SK-N-MC (cell line): ENCODE data around the gene LRWD1.
"Not testable (repeated sequence)": the region's sequence is repeated elsewhere in the genome, so short reads cannot be mapped to it uniquely, and the experiment has no call there.

Experiments
- DNase-seq: peaks from one replicate; pipeline ENCODE4 v3.0.0-alpha.2; 2011; ENCODE audit warnings: low read depth, low spot score
- H3K27ac ChIP-seq: fragments of 200-600 bp; sonication (generic); 2 replicates; pipeline ENCODE4 v1.5.1; 2016; ENCODE audit warnings: mixed run types
- H3K36me3 ChIP-seq: fragments of 200-600 bp; sonication (generic); 2 replicates; pipeline ENCODE4 v1.6.1; 2017; ENCODE audit warnings: antibody characterized with exemption, low read length, mixed read lengths; ENCODE audit not compliant: insufficient read depth
- H3K4me3 ChIP-seq: fragments of 200-600 bp; sonication (generic); 2 replicates; pipeline ENCODE4 v1.5.1; 2016
- H3K9ac ChIP-seq: fragments of 200-600 bp; sonication (generic); 2 replicates; pipeline ENCODE4 v1.8.0; 2017; ENCODE audit warnings: mixed run types, mixed read lengths; ENCODE audit not compliant: insufficient read length
- H3K9me3 ChIP-seq: fragments of 200-600 bp; sonication (generic); 2 replicates; pipeline ENCODE4 v1.6.1; 2017; ENCODE audit warnings: low read depth, mild to moderate bottlenecking, antibody characterized with exemption, low read length, moderate library complexity, mixed read lengths

LRWD1 gene

DNA sequence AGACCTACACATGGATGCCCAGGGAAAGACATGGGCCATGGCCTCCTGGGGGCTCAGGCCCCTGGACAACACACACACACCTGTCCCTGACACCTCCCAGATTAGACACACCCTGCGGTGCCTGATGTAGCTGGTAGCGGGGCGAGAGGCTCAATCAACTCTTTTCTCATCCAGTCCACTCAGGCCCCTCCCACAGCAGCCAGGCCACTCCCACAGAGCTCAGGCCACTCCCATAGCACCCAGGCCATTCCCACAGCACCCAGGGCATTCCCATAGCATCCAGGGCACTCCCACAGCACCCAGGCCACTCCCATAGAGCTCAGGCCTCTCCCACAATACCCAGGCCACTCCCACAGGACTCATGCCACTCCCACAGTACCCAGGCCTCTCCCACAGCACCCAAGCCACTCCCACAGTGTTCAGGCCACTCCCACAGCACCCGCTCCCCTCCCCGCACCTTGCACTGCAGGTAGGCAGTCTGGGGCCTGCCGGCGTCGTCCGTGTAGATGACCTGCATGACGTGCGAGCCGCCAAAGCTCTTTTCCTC, 25.8 kb downstream of the LRWD1 start:
- not testable (repeated sequence) for DNase-seq

DNA sequence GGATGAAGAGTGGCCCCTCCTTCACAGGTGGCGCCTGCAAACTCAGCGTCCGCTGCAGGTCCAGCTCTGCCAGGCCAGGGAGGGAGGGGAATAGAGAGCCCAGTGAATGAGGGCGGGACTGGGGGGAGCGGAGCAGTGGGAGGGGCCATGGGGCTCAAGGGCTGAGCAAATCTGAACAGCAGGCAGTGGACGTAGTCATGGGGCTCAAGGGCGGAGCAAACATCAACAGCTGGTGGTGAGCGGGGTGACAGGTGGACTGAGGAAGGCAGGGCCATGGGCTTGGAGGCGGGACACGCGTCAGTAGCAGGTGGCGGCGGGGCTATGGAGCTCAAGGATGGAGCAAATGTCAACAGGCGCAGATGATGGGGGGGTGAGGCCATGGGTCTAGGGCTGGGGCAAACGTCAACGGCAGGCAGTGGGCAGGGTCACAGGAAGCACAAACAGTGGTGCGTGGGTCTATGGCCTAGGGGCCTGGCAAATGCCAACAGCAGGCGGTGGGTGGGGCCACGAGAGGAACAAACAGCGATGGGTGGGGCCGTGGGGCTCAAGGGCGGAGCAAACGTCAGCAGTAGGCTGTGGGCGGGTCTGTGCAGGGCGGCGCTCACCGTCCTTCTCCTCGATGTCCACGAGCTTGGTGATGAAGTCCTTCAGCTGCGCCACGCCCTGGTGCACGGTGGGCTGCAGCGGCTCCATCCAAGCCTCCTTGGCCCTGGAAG, 28.6 kb downstream of the LRWD1 start:
- not testable (repeated sequence) for H3K9me3 ChIP-seq, H3K4me3 ChIP-seq, H3K9ac ChIP-seq, DNase-seq, H3K36me3 ChIP-seq, H3K27ac ChIP-seq

More for the DNA sequence above, 25.8 kb downstream of the LRWD1 start:
- H3K36me3 ChIP-seq, H3K4me3 ChIP-seq, H3K27ac ChIP-seq, H3K9ac ChIP-seq, H3K9me3 ChIP-seq: not testable (repeated sequence)

DNA sequence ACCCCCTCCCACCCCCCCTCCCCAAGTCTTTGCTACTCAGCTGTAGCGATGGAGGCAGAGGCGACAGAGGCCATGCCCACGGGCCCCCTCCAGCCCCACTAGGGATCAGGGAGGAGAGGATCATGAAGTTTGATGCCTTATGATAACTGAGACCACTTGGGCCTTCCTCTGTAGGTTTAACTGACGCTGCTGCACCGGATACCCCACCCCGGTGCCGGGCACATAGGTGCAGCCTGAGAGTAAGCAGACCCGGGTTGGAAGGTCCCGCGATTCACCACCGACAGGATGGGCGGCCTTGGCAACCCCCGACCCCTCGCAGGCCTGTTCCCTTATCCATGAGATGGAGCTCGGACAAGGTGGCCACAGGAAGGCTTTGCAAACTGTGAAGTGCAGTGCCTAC, 29.2 kb downstream of the LRWD1 start:
- H3K4me3 ChIP-seq, DNase-seq, H3K9ac ChIP-seq, H3K9me3 ChIP-seq, H3K27ac ChIP-seq, H3K36me3 ChIP-seq: not testable (repeated sequence)

DNA sequence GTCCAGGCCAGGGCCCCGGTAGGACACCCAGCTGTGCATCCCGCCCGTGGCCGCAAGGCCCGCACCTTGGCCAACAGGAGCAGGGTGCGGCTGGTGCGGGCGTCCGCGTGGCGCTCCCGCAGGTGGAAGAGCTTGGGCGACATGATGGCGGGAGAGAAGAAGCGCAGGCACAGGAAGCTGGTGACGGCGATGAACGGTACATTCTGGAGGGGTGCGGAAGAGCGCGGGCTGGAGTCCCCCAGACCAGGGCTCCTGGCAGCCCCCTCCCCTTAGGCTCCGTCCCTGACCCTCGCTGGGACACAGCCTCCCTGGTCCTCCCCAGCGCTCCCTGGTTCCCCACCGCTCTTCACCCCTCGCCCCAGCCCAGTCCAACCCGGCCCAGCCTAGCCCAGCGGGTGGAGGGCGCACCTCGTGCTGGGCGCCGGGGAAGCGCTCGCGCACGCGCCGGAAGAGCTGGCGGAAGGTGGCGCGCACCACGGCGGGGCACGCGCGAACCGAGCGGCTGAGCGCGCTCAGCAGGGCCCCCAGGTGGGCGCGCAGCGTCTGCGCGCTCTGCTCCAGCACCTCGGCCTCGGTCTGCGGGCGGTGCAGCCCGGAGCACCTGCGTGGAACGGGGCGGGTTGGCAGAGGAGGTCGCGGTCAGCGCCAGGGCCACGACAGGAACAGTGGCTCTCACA, 29.8 kb downstream of the LRWD1 start:
- H3K27ac ChIP-seq, H3K36me3 ChIP-seq, H3K9ac ChIP-seq, DNase-seq, H3K4me3 ChIP-seq, H3K9me3 ChIP-seq: not testable (repeated sequence)

DNA sequence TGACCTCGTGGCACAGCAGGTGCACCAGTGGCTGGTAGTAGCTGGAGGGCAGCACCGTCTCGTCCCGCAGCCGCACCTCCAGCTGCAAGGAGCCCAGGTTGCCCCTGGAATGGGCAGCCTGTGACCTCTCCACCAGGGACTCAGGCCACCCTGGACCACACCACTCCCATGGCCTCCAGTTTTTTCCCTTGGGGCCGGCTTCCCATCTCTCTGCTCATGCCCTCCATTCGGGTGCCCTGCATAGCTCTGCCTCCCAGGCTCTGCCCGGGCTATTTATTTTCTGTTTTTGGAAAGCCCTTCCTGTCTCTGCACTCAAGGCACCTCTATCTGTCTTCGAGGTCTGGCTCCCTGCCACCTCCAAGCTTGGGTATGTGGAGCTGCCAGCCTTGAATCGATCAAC, 32.1 kb downstream of the LRWD1 start:
- H3K4me3 ChIP-seq, H3K27ac ChIP-seq, H3K9ac ChIP-seq, DNase-seq, H3K36me3 ChIP-seq, H3K9me3 ChIP-seq: not testable (repeated sequence)

DNA sequence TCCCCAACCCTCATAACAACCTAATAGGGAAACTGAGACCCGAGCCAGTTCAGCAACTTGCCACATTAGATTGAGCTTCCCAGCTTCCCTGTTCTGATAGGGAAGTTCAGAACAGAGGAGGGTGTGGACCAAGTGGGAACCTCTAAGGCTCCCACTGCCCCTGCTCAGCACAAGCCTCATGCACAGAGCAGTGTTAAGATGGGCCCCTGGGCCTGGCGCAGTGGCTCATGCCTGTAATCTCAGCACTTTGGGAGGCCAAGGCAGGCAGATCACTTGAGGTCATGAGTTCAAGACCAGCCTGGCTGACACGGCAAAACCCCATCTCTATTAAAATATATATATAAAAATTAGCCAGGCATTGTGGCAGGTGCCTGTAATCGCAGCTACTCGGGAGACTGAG, 32.5 kb downstream of the LRWD1 start:
- H3K4me3 ChIP-seq, H3K27ac ChIP-seq, DNase-seq, H3K9ac ChIP-seq, H3K36me3 ChIP-seq, H3K9me3 ChIP-seq: not testable (repeated sequence)

DNA sequence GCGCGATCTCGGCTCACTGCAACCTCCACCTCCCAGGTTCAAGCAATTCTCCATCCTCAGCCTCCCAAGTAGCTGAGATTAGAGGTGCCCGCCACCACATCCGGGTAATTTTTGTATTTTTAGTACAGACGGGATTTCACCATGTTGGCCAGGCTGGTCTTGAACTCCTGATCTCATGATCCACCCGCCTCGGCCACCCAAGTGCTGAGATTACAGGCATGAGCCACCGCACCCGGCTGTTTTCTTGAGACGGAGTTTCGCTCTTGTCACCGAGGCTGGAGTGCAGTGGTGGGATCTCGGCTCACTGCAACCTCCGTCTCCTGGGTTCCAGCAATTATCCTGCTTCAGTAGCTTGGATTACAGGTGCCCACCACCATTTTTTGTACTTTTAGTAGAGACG, 33.5 kb downstream of the LRWD1 start:
- H3K36me3 ChIP-seq, DNase-seq, H3K27ac ChIP-seq, H3K9ac ChIP-seq, H3K4me3 ChIP-seq, H3K9me3 ChIP-seq: not testable (repeated sequence)

DNA sequence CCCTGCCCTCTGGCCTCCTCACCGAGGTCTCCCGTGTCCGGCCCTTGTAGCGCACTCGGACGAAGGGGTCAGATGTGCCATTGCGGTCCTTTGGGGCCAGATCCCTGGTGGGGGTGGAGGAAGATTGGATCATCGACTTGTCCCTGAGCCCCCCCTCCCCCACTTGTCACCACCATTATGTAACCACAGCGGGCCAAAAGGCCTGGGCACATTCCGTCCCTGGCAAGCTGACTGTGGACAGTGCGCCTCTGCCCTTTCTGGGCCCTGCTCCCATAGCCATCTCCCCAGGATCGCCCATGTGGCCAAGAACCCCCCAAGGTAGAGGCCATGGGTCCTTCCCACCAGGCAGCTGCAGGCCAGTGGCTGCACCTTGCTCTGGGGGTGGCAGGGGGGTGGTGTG, 38.4 kb downstream of the LRWD1 start:
- DNase-seq, H3K9ac ChIP-seq, H3K4me3 ChIP-seq, H3K27ac ChIP-seq, H3K9me3 ChIP-seq, H3K36me3 ChIP-seq: not testable (repeated sequence)

DNA sequence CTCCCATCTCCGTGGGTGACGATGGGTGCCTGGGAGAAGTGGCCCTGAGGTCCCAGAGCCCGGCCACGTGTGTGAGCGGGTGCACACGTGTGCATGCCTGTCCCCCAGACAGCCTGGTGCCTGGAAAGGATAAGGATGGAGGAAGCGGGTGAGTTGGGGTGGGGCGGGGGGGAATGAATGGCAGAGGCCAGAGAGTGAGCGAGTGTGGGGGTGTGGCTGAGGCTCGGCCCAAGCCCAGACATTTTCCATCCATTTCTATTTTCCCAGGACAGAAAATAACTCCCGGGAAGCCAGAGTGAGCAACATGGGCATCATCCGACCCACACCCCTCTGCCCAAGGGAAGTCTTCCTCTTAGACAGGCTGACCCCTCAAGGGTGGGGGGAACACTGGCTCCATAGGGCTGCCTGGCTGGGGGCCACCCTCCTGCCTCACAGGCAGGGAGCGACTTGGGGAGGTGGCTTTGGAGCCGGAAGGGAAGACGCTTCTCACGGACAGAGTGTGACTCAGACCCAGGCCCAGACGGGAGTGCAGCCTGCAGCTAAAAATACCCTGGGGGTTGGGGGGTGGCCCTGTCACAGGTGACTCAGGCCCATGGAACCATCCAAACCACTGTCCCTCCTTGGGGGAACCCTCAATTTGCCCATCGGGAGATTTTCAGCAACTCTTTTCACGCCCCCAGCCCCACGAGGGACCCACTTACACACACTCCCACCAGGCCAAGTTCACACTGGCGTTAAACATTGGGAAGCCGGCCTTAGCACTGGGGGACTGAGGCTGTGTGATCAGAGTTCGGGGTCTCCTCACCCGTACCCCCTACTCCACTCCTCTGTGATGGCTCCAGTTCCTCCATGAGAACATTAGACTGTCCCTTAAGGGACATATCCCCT, 40.8 kb downstream of the LRWD1 start:
- not testable (repeated sequence) for H3K36me3 ChIP-seq, DNase-seq, H3K9me3 ChIP-seq, H3K27ac ChIP-seq, H3K4me3 ChIP-seq, H3K9ac ChIP-seq

DNA sequence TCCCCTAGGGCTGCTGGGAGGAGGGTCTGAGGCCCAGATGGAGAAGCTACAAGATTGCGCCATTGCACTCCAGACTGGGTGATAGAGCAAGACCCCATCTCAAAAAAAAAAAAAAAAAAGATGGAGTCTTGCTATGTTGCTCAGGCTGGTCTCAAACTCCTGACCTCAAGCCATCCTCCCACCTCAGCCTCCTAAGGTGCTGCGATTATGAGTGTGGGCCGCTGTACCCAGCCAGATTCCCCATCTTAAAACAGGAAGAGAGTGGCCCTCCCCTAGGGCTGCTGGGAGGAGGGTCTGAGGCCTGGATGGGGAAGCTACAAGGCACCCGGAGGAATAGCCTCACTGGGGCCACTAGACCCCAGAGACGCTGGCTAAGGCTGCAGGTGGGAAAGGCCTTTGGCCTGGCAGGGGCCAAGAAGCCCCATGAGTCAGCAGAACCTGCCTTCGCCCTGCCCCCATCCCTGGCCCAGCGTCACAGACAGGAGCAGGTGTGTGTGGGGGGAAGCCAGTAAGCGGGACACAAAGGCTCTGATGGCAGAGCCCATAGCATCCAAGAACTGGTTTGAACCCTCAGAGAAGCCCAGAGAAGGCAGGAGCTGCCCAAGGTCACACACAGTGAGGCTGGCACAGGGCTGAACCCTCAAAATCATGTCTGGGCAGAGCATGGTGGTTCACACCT, 42.8 kb downstream of the LRWD1 start:
- not testable (repeated sequence) for DNase-seq, H3K9ac ChIP-seq, H3K9me3 ChIP-seq, H3K27ac ChIP-seq, H3K36me3 ChIP-seq, H3K4me3 ChIP-seq

DNA sequence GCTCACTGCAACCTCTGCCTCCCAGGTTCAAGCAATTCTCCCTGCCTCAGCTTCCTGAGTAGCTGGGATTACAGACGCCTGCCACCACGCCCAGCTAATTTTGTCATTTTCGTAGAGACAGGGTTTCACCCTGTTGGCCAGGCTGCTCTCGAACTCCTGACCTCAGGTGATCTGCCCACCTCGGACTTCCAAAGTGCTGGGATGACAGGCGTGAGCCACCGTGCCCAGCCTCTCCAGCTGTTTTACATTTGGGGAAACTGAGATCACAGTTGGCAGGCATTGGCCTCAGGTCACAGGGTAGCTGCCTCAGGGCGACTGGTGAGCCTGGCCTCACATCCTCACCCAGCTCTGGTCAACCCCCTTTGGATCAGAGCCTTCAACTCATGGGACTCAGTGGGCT, 45.8 kb downstream of the LRWD1 start:
- H3K9ac ChIP-seq, H3K36me3 ChIP-seq, H3K27ac ChIP-seq, DNase-seq, H3K4me3 ChIP-seq, H3K9me3 ChIP-seq: not testable (repeated sequence)

DNA sequence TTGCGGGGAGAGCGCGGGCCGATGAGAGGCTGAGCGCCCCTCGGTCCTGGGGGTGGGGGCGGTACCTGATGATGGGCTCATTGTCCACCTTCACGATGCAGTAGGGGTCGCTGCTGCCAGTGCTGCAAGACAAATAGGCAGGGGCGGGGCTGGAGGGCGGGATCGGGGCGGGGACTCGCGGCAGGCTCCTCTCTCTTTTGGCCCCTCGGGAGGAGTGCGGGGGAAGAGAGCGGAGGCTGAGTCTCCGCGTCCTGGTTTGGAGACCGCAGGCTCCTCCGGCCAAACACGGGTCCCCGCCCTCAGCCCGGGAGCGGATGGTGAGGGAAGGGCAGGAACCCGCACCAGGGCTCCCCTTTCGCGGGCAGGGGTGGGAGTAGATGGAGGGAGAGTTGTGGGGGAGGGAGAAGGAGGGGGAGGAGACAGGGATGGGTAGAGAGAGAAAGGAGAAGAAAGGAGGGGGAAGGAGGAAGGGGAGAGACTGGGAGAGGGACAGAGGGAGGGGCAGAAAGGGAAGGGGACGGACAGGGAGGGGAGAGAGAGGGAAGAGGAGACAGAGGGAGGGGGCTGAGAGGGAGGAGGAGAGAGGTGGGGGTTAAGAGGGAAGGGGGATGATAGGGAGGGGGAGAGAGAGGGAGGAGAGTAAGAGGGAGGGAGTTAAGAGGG, 47.2 kb downstream of the LRWD1 start:
- not testable (repeated sequence) for DNase-seq, H3K27ac ChIP-seq, H3K9ac ChIP-seq, H3K36me3 ChIP-seq, H3K9me3 ChIP-seq, H3K4me3 ChIP-seq

DNA sequence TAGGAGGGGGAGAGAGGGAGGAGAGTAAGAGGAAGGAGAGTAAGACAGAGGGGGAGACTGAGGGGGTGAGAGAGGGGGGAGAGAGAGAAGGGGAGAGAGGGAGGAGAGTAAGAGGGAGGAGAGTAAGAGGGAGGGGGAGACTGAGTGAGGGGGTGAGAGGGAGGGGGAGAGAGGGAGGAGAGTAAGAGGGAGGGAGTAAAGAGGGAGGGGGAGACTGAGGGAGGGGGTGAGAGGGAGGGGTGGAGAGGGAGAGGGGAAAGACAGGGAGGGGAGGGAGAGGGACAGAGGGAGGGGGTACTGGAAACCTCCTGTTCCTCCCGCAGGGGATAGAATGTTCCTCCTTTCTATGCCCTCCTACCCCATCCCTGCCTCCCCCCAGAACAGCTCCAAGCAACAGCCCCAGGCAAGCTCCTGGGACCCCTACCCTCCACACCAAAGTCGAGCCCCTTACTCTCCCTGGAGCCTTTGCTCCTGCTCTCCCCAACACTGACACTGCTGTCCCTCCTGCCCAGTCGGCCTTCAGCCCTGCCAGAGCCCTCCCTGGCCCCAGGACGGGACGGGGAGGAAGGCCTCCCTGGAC, 47.9 kb downstream of the LRWD1 start:
- not testable (repeated sequence) for H3K27ac ChIP-seq, H3K36me3 ChIP-seq, H3K9ac ChIP-seq, H3K9me3 ChIP-seq
- peak; percentile 74 for DNase-seq
- peak overlapping the region; percentile 33 for H3K4me3 ChIP-seq
